ENCODE results near the gene CRYGS. TPM values are rescaled to one million over a fixed set of nuclear protein-coding genes. Genes with fewer than 3 reads are reported as not detected.

CRYGS gene
- total RNA-seq: 0.56 and 0.77 TPM in 2 replicates

GRCh38 chr3:186544281-186544680, at the start of gene CRYGS:
Gene CRYGS (minus strand): TSS chr3:186544380. CDS start chr3:186544326, 54 bp downstream.

GRCh38 chr3:186570096-186570940, 26.1 kb upstream of the CRYGS start, which contains the start of gene DNAJB11:
Gene DNAJB11 (plus strand): TSS chr3:186570720. CDS start chr3:186570898, 178 bp downstream.

GRCh38 chr3:186567072-186567921, 23.1 kb upstream of the CRYGS start, which contains the start of gene TBCCD1:
Gene TBCCD1 (minus strand): TSS chr3:186567339. CDS start chr3:186564329, 3,010 bp downstream.

Other genes starting within 250 kb of the CRYGS start
- 4.4 and 5.1 TPM in 2 replicates for gene DGKG, start 182.1 kb downstream of the CRYGS start, total RNA-seq
- gene TBCCD1, start 23.0 kb upstream of the CRYGS start, total RNA-seq: 16.6 and 21.5 TPM in 2 replicates
- 76.7 and 117 TPM in 2 replicates for gene DNAJB11, start 26.3 kb upstream of the CRYGS start, total RNA-seq
- not detected in 2 replicates for gene AHSG, start 68.7 kb upstream of the CRYGS start, total RNA-seq
- not detected in 2 replicates for gene FETUB, start 96.0 kb upstream of the CRYGS start, total RNA-seq
- not detected in 2 replicates for gene HRG, start 121.6 kb upstream of the CRYGS start, total RNA-seq
- gene KNG1, start 173.0 kb upstream of the CRYGS start, total RNA-seq: not detected in 2 replicates
- gene EIF4A2, start 239.2 kb upstream of the CRYGS start, total RNA-seq: 847 and 2,167 TPM in 2 replicates